VCaP (cell line): ENCODE measurements around the gene LRRC17.

Source experiments
- H3K27ac ChIP-seq: fragments of 450-650 bp; 2 replicates; pipeline ENCODE4 v1.5.1; 2017
- CTCF ChIP-seq: fragments of 450-650 bp; conservative IDR thresholded peaks from 2 replicates; pipeline ENCODE4 v1.5.1; 2017; ENCODE audit warnings: mild to moderate bottlenecking, moderate library complexity

LRRC17 gene

GRCh38 chr7:102934239-102934638, 21.4 kb downstream of the LRRC17 start:
- no peak overlapping the region for H3K27ac ChIP-seq
- TF ChIP-seq CTCF: no peak

- H3K27ac ChIP-seq: no peak overlapping the region
- no peak for TF ChIP-seq CTCF
Observed at GRCh38 chr7:102934701-102935100, 21.9 kb downstream of the LRRC17 start.

- H3K27ac ChIP-seq: no peak overlapping the region
- no peak for TF ChIP-seq CTCF
Observed at GRCh38 chr7:102935450-102936115, 22.8 kb downstream of the LRRC17 start.

GRCh38 chr7:102938679-102939078, 25.9 kb downstream of the LRRC17 start:
- H3K27ac ChIP-seq: no peak overlapping the region
- no peak for TF ChIP-seq CTCF

GRCh38 chr7:102942181-102942866, 29.5 kb downstream of the LRRC17 start:
- no peak overlapping the region for H3K27ac ChIP-seq
- TF ChIP-seq CTCF: no peak

GRCh38 chr7:102942868-102943267, 30.1 kb downstream of the LRRC17 start:
- no peak for TF ChIP-seq CTCF
- no peak overlapping the region for H3K27ac ChIP-seq

- no peak for TF ChIP-seq CTCF
- H3K27ac ChIP-seq: no peak overlapping the region
Observed at GRCh38 chr7:102943423-102944169, 30.8 kb downstream of the LRRC17 start.
